Stomach (tissue), 4 donors: Measurements from ENCODE around the gene TRIM66.

Experiments
- CTCF ChIP-seq, 7 experiments: fragments of 450-650 bp in 4 of 7; fragments of 200-600 bp in 3 of 7; sonication (generic) in 3 of 7; IDR thresholded peaks; one replicate each; pipeline ENCODE4 v1.5.1; 2016 to 2019; ENCODE audit warnings: antibody characterized with exemption in 7 of 7, control low read depth in 2 of 7, mild to moderate bottlenecking in 1 of 7
- POLR2A ChIP-seq, 4 donors: fragments of 450-650 bp; IDR thresholded peaks; one replicate each; pipeline ENCODE4 v1.6.1; 2016; ENCODE audit warnings: antibody characterized with exemption in 4 of 4, control low read depth in 2 of 4, mild to moderate bottlenecking in 1 of 4, moderate library complexity in 1 of 4

DNA sequence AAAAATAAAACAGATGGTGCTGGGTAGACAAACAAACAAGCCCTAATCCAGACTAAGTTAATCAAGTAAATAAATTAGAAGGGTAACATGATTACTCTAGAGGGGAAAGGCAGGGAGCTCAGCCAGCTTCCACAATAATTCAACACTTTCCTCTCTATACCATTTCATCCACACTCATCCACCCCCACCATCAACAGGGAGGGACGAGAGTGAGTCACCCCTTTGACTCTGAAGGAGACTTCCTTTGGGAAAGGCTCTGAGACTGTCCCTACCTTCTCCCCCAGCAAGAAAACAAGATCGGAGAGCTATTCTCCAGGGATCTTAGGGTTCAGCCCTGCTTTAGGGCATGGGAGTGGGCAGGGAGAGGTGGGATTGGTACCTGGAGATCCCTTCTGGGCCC, 33.1 kb downstream of the TRIM66 start:
- no peak for TF ChIP-seq CTCF (IDR thresholded peaks at IDR 0.05)
- TF ChIP-seq POLR2A (IDR thresholded peaks at IDR 0.05): no peak
